ENCODE measurements around the gene GDF10. TPM values are rescaled to one million over a fixed set of nuclear protein-coding genes. Genes with fewer than 3 reads are reported as not detected.

Gene GDF10
- total and polyA plus RNA-seq, 9 of the 15 experiments (the other 6 are each of a cell fraction or from before 2014, with no cell fraction given): 0.03 to 0.20 (median 0.11) TPM; not detected in 6

DNA sequence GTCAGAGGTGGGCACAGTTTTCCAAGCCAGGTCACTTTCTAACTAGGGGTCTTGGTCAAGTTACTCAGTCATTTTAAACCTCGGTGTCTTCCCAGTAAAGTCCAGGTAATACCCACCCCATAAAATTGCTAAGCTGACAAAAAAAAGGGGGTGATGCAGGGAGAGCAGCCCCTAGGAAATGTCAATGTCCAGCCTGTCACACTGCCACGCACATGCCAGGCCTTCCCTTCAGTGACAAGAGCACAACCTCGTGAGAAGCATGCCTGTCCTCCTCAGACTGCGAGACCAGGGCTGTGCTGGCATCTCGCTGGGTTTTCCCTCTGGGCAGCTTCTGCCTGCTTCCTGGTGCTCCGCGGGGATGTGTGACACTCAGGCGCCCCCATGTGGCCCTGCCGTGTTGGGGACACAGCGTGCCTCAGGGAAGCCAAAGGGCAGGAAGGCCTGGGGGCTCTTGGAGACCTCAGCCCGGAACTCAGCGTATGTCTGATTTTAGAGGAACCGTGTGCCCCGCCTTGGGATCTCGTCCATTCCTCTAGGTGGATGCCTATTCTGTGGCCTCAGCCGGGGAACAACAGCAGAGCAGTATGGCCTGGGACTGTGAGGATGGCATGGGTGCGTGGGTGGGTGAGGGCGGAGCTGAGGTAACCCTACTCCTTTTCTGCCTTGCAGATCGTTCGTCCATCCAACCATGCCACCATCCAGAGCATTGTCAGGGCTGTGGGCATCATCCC is 12.1 kb downstream of the GDF10 start (continued):
- TF ChIP-seq MAZ (CRISPR knock-in tag; conservative IDR thresholded peaks at IDR 0.05 in 1 of 2, IDR thresholded peaks at IDR 0.05 in 1 of 2): 0 out of 4 replicates have a peak, but pooled peaks have one; percentile 11 to 23
- TF ChIP-seq RBBP5 (IDR thresholded peaks at IDR 0.05; ENCODE audit: borderline replicate concordance, insufficient read depth, low read length, poor library complexity, severe bottlenecking): no peak
- TF ChIP-seq BDP1 (IDR thresholded peaks at IDR 0.05; ENCODE audit: insufficient read depth, insufficient read length): no peak
- TF ChIP-seq RBM14 (IDR thresholded peaks at IDR 0.05; ENCODE audit: borderline replicate concordance, insufficient read depth, low read depth, low read length): no peak
- TF ChIP-seq SMAD1 (IDR thresholded peaks at IDR 0.05; ENCODE audit: low read depth, low read length, partially characterized antibody): no peak
- peak; percentile 26; the same call in 1 of the 2 replicates for TF ChIP-seq BHLHE40 (IDR thresholded peaks at IDR 0.05; ENCODE audit: low read length)
- TF ChIP-seq ARID2 (IDR thresholded peaks at IDR 0.05): peak; percentile 71
- TF ChIP-seq SMAD3 (CRISPR knock-in tag; conservative IDR thresholded peaks at IDR 0.05): no peak
- TF ChIP-seq ZBED1 (IDR thresholded peaks at IDR 0.05): no peak
- TF ChIP-seq SRSF3 (IDR thresholded peaks at IDR 0.05; ENCODE audit: insufficient read depth, low read length): no peak
- no peak for TF ChIP-seq ATF7 (IDR thresholded peaks at IDR 0.05)
- TF ChIP-seq ZNF3 (CRISPR knock-in tag; IDR thresholded peaks at IDR 0.05): no peak
- no peak for TF ChIP-seq NFE2L1 (tag; IDR thresholded peaks at IDR 0.05; ENCODE audit: borderline replicate concordance, low read depth)
- TF ChIP-seq ZKSCAN8 (CRISPR knock-in tag; IDR thresholded peaks at IDR 0.05): no peak
- TF ChIP-seq NONO (IDR thresholded peaks at IDR 0.05; ENCODE audit: low read depth in 2 of 2, low read length in 1 of 2): no peak
- TF ChIP-seq KLF16 (IDR thresholded peaks at IDR 0.05): no peak
- TF ChIP-seq, protein P1, sequence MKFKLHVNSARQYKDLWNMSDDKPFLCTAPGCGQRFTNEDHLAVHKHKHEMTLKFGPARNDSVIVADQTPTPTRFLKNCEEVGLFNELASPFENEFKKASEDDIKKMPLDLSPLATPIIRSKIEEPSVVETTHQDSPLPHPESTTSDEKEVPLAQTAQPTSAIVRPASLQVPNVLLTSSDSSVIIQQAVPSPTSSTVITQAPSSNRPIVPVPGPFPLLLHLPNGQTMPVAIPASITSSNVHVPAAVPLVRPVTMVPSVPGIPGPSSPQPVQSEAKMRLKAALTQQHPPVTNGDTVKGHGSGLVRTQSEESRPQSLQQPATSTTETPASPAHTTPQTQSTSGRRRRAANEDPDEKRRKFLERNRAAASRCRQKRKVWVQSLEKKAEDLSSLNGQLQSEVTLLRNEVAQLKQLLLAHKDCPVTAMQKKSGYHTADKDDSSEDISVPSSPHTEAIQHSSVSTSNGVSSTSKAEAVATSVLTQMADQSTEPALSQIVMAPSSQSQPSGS (CRISPR knock-in tag; IDR thresholded peaks at IDR 0.05): no peak
- TF ChIP-seq ZNF263 (CRISPR knock-in tag; IDR thresholded peaks at IDR 0.05; ENCODE audit: borderline replicate concordance): no peak
- TF ChIP-seq, protein P2, sequence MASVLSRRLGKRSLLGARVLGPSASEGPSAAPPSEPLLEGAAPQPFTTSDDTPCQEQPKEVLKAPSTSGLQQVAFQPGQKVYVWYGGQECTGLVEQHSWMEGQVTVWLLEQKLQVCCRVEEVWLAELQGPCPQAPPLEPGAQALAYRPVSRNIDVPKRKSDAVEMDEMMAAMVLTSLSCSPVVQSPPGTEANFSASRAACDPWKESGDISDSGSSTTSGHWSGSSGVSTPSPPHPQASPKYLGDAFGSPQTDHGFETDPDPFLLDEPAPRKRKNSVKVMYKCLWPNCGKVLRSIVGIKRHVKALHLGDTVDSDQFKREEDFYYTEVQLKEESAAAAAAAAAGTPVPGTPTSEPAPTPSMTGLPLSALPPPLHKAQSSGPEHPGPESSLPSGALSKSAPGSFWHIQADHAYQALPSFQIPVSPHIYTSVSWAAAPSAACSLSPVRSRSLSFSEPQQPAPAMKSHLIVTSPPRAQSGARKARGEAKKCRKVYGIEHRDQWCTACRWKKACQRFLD (CRISPR knock-in tag; IDR thresholded peaks at IDR 0.05): no peak
- TF ChIP-seq ZNF551 (CRISPR knock-in tag; IDR thresholded peaks at IDR 0.05): no peak
- TF ChIP-seq RUNX1 (IDR thresholded peaks at IDR 0.05; ENCODE audit: low read depth): no peak
- no peak for TF ChIP-seq CREBBP (IDR thresholded peaks at IDR 0.05; ENCODE audit: low read depth, low read length)
- TF ChIP-seq BRCA1 (IDR thresholded peaks at IDR 0.05): no peak
- TF ChIP-seq BRCA1 (CRISPR knock-in tag; IDR thresholded peaks at IDR 0.05): no peak
- no peak for TF ChIP-seq FOXA1 (IDR thresholded peaks at IDR 0.05; ENCODE audit: borderline replicate concordance)
- TF ChIP-seq, protein P3, sequence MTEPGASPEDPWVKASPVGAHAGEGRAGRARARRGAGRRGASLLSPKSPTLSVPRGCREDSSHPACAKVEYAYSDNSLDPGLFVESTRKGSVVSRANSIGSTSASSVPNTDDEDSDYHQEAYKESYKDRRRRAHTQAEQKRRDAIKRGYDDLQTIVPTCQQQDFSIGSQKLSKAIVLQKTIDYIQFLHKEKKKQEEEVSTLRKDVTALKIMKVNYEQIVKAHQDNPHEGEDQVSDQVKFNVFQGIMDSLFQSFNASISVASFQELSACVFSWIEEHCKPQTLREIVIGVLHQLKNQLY (CRISPR knock-in tag; conservative IDR thresholded peaks at IDR 0.05): no peak
- TF ChIP-seq ATF1 (CRISPR knock-in tag; IDR thresholded peaks at IDR 0.05): no peak
- TF ChIP-seq ATF1 (tag; IDR thresholded peaks at IDR 0.05): no peak

Measured in K562 (cell line).